HepG2 (cell line): ENCODE data around the gene GPR83. TPM values are rescaled to one million over a fixed set of nuclear protein-coding genes. Genes with fewer than 3 reads are reported as not detected.

Source experiments
- AGO1 ChIP-seq: fragments of 200-400 bp; formaldehyde crosslinking; IDR thresholded peaks from 2 replicates; pipeline ENCODE4 v1.6.1; 2017; ENCODE audit warnings: mild to moderate bottlenecking, low read depth, low read length, moderate library complexity; ENCODE audit not compliant: poor library complexity, severe bottlenecking
- ATF1 ChIP-seq: IDR thresholded peaks from 2 replicates; pipeline ENCODE4 v1.6.1; 2016; ENCODE audit warnings: mild to moderate bottlenecking, control low read depth
- ERF ChIP-seq: IDR thresholded peaks from 2 replicates; pipeline ENCODE4 v1.6.1; 2018; ENCODE audit warnings: missing biosample characterization, missing genetic modification reagents
- GZF1 ChIP-seq: sonication (generic); formaldehyde crosslinking; IDR thresholded peaks from 2 replicates; pipeline ENCODE4 v1.5.1; 2020; ENCODE audit warnings: mild to moderate bottlenecking, missing genetic modification reagents
- HOXD1 ChIP-seq: sonication (generic); formaldehyde crosslinking; IDR thresholded peaks from 2 replicates; pipeline ENCODE4 v1.5.0; 2020; ENCODE audit warnings: missing genetic modification reagents
- JDP2 ChIP-seq: sonication (generic); formaldehyde crosslinking; IDR thresholded peaks from 2 replicates; pipeline ENCODE4 v1.8.1; 2022; ENCODE audit warnings: missing genetic modification reagents, borderline replicate concordance
- KDM1A ChIP-seq: IDR thresholded peaks from 2 replicates; pipeline ENCODE4 v1.6.1; 2016; ENCODE audit warnings: missing compliant biosample characterization
- MBD4 ChIP-seq: IDR thresholded peaks from 2 replicates; pipeline ENCODE4 v1.6.1; 2012; ENCODE audit warnings: low read length, inconsistent platforms, borderline replicate concordance
- NAIF1 ChIP-seq: sonication (generic); formaldehyde crosslinking; IDR thresholded peaks from 2 replicates; pipeline ENCODE4 v1.5.0; 2020; ENCODE audit warnings: mild to moderate bottlenecking, missing genetic modification reagents, borderline replicate concordance
- NCOA2 ChIP-seq: sonication (generic); formaldehyde crosslinking; IDR thresholded peaks from 2 replicates; pipeline ENCODE4 v1.8.0; 2022; ENCODE audit warnings: inconsistent platforms
- NFYC ChIP-seq: IDR thresholded peaks from 2 replicates; pipeline ENCODE4 v1.6.1; 2016; ENCODE audit warnings: missing genetic modification reagents, missing compliant biosample characterization
- SP4 ChIP-seq: sonication (generic); formaldehyde crosslinking; IDR thresholded peaks from 2 replicates; pipeline ENCODE4 v1.8.1; 2023; ENCODE audit warnings: mild to moderate bottlenecking, missing genetic modification reagents
- YEATS4 ChIP-seq: sonication (generic); formaldehyde crosslinking; IDR thresholded peaks from 2 replicates; pipeline ENCODE4 v1.4.0; 2020; ENCODE audit warnings: missing genetic modification reagents, borderline replicate concordance
- ZBTB20 ChIP-seq: sonication (generic); formaldehyde crosslinking; IDR thresholded peaks from 2 replicates; pipeline ENCODE4 v1.8.1; 2023; ENCODE audit warnings: missing genetic modification reagents, low read depth, mild to moderate bottlenecking, borderline replicate concordance
- ZNF709 ChIP-seq: sonication (generic); formaldehyde crosslinking; IDR thresholded peaks from 2 replicates; pipeline ENCODE4 v1.5.0; 2020; ENCODE audit warnings: mild to moderate bottlenecking, missing genetic modification reagents
- ZNF780A ChIP-seq: sonication (generic); formaldehyde crosslinking; IDR thresholded peaks from 2 replicates; pipeline ENCODE4 v1.8.0; 2022; ENCODE audit warnings: mild to moderate bottlenecking, missing genetic modification reagents, moderate library complexity
- ZSCAN30 ChIP-seq: sonication (generic); formaldehyde crosslinking; IDR thresholded peaks from 2 replicates; pipeline ENCODE4 v1.5.0; 2020; ENCODE audit warnings: mild to moderate bottlenecking, missing genetic modification reagents
- polyA plus RNA-seq, 8 experiments: library from polyadenylated mRNA; depleted of rRNA in 3 of 8; stranded (reverse) in 7 of 8; unstranded in 1 of 8; fragments of >200 nt; fragmentation: Illumina TruSeq in 4 of 8; extraction: Trizol in 4 of 8; gene quantifications; 2 replicates each; pipeline versions ENCODE4 v1.2.1 to v1.2.3, GENCODE V29; 2011 to 2016; ENCODE audit warnings: low read depth in 4 of 8, missing spikeins in 1 of 8, mixed read lengths in 1 of 8; ENCODE audit not compliant: insufficient read depth in 1 of 8
- total RNA-seq, 5 experiments: library from RNA; depleted of rRNA; stranded (reverse); fragments of >200 nt; fragmentation: Illumina TruSeq; extraction: Trizol; gene quantifications; 2 replicates each; pipeline ENCODE4 v1.2.3, GENCODE V29; 2016; ENCODE audit warnings: low read depth in 1 of 5
- TF ChIP-seq, protein P1 (sequence below): IDR thresholded peaks from 2 replicates; pipeline ENCODE4 v1.4.0; 2020; ENCODE audit warnings: mild to moderate bottlenecking, missing genetic modification reagents
- TF ChIP-seq, protein P2 (sequence below): sonication (generic); formaldehyde crosslinking; IDR thresholded peaks from 2 replicates; pipeline ENCODE4 v1.9.0; 2021; ENCODE audit warnings: missing genetic modification reagents, mild to moderate bottlenecking, borderline replicate concordance
- TF ChIP-seq, protein P3 (sequence below): sonication (generic); formaldehyde crosslinking; conservative IDR thresholded peaks from 2 replicates; pipeline ENCODE4 v1.8.0; 2022; ENCODE audit warnings: low read depth, missing genetic modification reagents
- TF ChIP-seq, protein P4 (sequence below): sonication (generic); formaldehyde crosslinking; IDR thresholded peaks from 2 replicates; pipeline ENCODE4 v1.4.0; 2020; ENCODE audit warnings: mild to moderate bottlenecking, missing genetic modification reagents, borderline replicate concordance
- TF ChIP-seq, protein P5 (sequence below): IDR thresholded peaks from 2 replicates; pipeline ENCODE4 v1.6.1; 2016

Gene GPR83
- total and polyA plus RNA-seq, 2 of the 13 experiments (the other 11 are each of a cell fraction or from before 2014, with no cell fraction given), result 0.04 to 0.11 TPM

DNA sequence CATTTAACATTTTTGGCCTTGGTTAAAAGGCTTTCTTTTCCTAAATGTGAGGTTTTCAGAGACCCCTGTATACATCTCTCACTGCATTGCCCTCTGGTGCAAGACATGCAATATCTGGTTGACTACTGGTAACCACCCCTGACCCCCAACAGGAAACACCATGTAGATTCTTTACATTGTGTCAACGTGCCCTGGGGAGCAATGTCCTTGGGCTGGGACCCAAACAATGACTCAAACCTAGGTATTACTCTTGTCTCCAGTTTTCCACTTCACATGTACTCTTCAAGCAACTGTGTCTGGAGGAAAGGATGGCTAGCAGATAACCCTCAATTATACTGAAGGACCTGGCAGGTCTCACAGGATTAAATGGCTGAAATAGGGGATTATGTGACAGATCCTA lies 1.1 kb upstream of the GPR83 start (continued):
- TF ChIP-seq, protein P1, sequence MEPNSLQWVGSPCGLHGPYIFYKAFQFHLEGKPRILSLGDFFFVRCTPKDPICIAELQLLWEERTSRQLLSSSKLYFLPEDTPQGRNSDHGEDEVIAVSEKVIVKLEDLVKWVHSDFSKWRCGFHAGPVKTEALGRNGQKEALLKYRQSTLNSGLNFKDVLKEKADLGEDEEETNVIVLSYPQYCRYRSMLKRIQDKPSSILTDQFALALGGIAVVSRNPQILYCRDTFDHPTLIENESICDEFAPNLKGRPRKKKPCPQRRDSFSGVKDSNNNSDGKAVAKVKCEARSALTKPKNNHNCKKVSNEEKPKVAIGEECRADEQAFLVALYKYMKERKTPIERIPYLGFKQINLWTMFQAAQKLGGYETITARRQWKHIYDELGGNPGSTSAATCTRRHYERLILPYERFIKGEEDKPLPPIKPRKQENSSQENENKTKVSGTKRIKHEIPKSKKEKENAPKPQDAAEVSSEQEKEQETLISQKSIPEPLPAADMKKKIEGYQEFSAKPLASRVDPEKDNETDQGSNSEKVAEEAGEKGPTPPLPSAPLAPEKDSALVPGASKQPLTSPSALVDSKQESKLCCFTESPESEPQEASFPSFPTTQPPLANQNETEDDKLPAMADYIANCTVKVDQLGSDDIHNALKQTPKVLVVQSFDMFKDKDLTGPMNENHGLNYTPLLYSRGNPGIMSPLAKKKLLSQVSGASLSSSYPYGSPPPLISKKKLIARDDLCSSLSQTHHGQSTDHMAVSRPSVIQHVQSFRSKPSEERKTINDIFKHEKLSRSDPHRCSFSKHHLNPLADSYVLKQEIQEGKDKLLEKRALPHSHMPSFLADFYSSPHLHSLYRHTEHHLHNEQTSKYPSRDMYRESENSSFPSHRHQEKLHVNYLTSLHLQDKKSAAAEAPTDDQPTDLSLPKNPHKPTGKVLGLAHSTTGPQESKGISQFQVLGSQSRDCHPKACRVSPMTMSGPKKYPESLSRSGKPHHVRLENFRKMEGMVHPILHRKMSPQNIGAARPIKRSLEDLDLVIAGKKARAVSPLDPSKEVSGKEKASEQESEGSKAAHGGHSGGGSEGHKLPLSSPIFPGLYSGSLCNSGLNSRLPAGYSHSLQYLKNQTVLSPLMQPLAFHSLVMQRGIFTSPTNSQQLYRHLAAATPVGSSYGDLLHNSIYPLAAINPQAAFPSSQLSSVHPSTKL (CRISPR knock-in tag), result peak; percentile 79
- TF ChIP-seq ZSCAN30 (CRISPR knock-in tag) (no peak), AGO1 (no peak), NAIF1 (CRISPR knock-in tag) (no peak), NFYC (no peak), ERF (CRISPR knock-in tag) (no peak), NCOA2 (CRISPR knock-in tag) (0 out of 2 replicates have a peak, but pooled peaks have one; percentile 37), ATF1 (CRISPR knock-in tag) (no peak), KDM1A (no peak), SP4 (no peak), HOXD1 (CRISPR knock-in tag) (no peak), JDP2 (CRISPR knock-in tag) (no peak), ZBTB20 (CRISPR knock-in tag) (peak; percentile 99; the same call in 1 of the 2 replicates), MBD4 (no peak), GZF1 (CRISPR knock-in tag) (no peak), YEATS4 (CRISPR knock-in tag) (no peak), ZNF709 (CRISPR knock-in tag) (no peak), ZNF780A (CRISPR knock-in tag) (no peak)
- TF ChIP-seq, protein P2, sequence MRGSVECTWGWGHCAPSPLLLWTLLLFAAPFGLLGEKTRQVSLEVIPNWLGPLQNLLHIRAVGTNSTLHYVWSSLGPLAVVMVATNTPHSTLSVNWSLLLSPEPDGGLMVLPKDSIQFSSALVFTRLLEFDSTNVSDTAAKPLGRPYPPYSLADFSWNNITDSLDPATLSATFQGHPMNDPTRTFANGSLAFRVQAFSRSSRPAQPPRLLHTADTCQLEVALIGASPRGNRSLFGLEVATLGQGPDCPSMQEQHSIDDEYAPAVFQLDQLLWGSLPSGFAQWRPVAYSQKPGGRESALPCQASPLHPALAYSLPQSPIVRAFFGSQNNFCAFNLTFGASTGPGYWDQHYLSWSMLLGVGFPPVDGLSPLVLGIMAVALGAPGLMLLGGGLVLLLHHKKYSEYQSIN, result no peak
- TF ChIP-seq, protein P3, sequence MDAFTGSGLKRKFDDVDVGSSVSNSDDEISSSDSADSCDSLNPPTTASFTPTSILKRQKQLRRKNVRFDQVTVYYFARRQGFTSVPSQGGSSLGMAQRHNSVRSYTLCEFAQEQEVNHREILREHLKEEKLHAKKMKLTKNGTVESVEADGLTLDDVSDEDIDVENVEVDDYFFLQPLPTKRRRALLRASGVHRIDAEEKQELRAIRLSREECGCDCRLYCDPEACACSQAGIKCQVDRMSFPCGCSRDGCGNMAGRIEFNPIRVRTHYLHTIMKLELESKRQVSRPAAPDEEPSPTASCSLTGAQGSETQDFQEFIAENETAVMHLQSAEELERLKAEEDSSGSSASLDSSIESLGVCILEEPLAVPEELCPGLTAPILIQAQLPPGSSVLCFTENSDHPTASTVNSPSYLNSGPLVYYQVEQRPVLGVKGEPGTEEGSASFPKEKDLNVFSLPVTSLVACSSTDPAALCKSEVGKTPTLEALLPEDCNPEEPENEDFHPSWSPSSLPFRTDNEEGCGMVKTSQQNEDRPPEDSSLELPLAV (CRISPR knock-in tag), result no peak
- TF ChIP-seq, protein P4, sequence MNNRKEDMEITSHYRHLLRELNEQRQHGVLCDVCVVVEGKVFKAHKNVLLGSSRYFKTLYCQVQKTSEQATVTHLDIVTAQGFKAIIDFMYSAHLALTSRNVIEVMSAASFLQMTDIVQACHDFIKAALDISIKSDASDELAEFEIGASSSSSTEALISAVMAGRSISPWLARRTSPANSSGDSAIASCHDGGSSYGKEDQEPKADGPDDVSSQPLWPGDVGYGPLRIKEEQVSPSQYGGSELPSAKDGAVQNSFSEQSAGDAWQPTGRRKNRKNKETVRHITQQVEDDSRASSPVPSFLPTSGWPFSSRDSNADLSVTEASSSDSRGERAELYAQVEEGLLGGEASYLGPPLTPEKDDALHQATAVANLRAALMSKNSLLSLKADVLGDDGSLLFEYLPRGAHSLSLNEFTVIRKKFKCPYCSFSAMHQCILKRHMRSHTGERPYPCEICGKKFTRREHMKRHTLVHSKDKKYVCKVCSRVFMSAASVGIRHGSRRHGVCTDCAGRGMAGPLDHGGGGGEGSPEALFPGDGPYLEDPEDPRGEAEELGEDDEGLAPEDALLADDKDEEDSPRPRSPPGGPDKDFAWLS, result no peak
- TF ChIP-seq, protein P5, sequence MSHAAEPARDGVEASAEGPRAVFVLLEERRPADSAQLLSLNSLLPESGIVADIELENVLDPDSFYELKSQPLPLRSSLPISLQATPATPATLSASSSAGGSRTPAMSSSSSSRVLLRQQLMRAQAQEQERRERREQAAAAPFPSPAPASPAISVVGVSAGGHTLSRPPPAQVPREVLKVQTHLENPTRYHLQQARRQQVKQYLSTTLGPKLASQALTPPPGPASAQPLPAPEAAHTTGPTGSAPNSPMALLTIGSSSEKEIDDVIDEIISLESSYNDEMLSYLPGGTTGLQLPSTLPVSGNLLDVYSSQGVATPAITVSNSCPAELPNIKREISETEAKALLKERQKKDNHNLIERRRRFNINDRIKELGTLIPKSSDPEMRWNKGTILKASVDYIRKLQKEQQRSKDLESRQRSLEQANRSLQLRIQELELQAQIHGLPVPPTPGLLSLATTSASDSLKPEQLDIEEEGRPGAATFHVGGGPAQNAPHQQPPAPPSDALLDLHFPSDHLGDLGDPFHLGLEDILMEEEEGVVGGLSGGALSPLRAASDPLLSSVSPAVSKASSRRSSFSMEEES (CRISPR knock-in tag), result no peak
